DMS153 treated with DMSO at 0.1 percent for 48 hours (cell line): ENCODE results near the gene KRT73.

ENCODE experiments used
- DNase-seq: peaks from one replicate; lab custom pipeline; 2025; ENCODE audit not compliant: unreplicated experiment; lab: John Stamatoyannopoulos, UW

The KRT73 gene

DNA sequence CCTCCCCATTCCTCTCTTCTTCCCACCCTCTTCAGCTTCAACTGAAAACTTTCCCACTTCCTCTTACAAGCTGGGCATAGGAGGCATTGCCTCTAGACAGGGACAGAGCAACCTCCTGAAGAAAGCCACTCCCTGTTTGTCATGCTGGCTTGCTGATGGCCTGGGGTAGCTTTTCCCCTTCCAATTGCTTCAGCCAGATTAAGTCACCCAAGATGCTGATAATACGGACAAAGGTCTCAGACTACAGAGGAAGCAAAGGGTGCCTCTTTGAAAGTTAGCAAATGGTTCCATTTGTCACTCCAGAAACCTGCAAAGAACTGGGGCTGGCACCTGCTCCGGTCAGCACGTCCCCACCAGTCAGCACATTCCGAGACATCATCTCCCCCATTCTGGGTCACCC lies 27.6 kb upstream of the KRT73 start:
- DNase-seq = no peak

DNA sequence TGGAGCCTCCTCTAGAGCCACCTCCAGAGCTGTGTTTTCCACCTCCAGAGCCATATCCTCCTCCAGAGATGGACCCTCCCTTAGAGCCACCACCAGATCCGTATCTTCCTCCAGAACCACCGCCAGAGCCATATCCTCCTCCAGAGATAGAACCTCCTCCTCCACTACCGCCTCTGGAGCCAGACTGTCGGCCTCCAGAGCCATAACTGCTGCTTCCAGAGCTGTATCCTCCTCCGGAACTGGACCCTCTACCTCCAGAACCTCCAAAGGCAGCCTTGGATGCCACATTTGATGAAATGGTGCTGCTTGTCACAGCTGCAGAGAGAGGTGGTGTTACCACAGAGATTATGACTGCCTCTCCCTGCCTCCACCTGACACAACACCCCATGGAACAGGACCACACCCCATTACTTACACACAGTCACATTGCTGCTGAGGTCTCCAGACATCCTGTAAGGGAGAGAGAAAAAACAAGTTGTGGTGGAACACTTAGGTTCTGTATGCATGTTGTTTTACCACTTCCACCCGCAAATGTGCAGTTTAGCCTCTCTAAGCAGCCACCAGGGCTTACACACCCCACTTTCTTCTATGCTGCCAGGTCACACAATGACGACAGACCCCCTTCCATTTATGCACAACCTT lies 26.9 kb upstream of the KRT73 start:
- DNase-seq = no peak

DNA sequence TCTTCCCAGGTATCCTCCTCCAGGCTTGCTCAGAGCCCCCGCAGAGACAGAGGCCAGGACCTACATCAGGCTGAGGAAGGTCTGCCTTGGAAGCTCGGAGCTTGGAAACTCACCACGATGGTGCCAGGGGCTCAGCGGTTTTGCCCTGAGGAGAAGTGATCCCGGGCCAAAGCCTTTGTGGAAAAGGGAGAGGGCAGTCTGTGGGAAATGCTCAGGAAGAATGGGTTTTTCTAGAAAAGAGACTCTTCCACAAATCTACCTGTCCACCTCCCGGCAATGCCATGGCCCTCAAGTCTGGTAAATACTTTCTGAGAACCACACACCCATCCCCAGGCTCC lies 25.7 kb upstream of the KRT73 start:
- no peak for DNase-seq

DNA sequence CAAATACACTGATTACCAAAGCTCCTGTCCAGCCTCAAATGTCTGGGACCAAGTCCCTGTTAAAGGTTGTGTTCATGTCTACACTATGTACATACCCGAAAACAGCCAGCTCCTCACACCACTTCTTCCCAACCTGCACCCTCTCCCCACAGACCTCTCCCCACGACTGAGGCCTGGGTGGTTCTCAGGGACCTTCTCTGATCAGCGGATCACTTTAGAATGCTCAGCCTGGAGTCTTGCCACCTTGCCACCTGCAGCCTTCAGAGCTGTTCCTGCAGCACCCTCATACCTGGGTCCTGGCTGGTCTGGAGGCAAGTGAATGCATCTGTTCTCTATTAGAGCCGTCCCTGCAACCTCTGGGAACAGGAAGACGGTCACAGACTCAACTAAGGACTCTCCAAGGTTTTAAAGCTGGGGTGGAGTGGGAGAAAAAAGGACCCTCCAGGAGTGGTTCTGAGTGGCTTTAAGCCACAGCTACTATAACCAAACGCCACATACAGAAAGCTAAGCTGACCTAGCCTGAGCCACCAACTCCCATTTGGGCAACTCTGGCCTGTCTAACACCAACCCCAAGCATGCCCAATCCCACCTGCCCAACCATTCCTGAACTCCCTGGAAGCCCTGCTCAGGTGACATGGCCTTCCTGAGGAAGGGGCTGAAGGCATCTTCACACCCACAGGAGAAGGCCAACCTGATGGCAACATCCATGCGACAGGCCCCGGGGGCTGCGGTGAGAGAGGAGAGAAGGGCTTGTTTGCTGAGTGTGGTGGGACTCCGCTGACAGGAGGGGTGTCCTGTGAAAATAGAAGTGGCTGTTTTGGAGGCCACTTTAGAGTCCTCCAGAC lies 25.1 kb upstream of the KRT73 start:
- no peak for DNase-seq

DNA sequence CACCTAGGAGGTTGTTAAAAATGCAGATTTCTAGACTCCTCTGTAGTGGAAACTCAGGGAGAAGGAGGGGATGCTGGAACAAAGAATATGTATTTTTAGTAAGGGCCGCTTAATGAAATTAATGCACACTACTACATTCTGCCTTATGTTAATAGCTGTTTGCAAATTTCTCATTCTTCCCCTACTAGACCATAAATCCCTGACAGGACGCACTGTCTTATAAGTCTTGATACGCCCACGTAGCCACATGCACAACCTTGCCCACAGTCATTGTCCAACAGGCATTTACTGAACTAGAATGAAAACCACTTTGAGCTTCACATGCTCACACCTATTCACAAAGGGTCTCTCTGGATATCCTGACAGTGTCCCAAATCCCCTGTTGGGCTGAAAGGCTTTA lies 23.1 kb upstream of the KRT73 start:
- no peak for DNase-seq

DNA sequence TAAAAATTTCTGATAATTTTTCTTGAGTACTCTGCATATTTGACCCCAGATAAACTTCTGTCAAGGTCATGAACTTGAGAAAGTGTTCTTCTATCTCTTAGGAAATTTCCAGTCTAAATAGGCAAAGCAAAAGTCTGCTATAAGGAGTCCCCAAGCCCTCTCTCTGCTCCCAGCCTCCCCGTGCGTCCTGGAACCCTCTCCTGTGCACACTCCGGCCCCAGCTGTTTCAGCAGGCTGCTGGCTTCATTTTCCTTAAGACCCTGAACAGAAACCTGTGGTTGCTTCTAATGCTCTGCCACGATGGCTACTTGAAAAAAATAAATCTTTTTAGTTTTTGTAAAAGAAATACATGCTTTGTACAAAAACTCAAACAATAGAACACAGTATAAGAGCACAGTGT lies 18.9 kb upstream of the KRT73 start:
- DNase-seq = no peak

DNA sequence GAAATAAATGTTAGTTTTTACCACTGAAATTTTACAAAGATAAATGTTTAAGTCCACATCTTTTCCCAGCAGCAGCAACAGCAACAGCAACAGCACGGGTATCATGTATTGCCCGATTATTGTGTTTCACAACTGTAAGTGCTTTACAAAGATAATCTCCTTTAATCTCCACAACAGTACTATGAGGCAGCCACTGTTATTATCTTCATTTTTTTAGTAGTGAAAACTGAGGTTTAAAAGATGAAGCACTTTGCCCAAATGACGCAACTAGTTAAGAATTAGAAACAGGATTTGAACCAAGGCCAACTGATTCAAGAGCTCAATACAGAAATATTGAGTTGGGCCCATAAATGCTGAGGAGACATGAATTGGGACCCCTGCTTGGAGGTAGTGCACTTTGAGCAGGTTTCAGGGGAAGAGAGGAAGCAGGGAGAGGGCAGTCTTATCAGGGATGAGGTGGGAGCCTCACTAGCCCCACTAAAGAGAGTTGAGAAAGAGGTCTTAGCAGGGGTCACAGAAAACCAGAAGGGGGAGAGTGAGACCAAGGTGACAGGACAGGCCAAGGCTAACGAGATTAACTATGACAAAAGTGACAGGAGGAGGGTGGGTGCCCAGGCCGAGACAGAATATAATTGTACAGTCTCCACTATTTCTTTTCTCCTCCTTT lies 18.4 kb upstream of the KRT73 start:
- no peak for DNase-seq

DNA sequence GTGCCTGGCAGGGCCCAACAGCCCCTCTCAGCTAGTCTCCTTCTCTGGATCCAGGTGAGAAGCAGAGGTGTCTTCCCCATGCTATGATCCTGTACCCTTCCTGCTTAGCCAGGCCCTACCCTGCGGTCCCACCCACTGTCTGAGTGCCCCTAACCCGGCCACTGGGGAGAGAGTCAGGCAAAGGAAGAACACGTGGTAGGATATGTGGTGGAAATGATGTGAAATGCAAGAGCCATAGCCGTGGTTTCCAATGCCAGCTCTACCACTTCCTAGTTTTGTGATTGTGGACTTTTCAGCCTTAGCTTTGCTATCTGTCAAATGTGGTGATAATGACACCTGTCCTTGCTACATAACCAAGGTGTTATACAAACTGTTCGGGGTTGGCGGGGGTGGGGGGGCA lies 17.8 kb upstream of the KRT73 start:
- DNase-seq = no peak

DNA sequence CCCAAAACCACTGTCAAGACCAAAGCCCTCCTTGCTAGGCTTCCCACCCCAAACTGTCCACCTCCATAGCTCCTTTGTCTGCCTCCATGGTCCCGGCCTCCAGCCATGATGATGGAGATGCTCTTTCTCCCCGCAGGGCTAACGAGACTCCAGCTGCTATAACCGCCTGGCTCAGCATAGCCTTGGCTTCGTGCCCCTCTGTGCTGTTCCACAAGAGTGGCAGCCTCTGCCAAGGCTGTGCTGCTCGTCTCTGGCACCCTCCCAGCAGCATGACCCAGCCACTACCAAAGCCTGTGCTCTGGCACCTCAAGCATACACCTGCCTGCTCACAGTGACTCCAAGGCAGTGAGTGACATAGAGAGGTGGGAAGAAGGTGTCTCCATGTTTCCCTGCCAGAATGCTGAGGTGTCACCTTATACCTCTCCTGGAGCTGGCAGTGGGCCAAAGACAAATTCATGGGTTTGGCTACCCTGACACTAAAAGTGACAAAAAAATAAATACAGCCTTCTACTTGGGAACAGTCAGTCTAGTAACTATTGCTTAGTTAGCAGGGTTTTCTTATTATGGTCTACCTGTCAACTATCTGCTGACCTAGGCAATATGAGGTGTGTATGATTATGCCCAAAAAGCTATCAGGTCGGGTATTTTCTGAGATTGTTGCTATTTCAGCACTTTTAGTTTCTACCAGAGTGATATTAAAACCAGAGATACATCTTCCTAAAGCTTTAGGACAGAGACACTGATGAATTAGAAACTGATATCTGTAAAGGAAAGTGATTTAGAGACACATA lies 16.1 kb upstream of the KRT73 start:
- DNase-seq = no peak

DNA sequence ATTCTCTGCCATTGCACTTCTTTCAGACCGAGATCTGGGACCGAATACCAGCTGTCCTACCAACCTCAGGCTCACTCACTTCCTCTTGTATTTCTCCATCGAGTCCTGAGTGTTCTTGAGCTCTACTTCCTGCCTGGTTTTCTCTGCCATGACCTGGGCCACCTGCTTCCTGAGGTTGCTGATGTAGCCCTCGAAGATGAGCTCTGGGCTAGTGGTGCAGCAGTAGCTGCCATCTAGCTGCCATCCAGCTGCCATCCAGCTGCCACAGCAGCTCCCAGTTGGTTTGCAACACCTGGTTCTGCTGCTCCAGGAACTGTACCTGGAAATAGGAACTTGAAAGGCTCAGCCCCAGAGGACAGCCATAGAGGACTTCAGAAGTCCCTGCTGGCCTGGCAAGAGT lies 15.0 kb upstream of the KRT73 start:
- DNase-seq = no peak

DNA sequence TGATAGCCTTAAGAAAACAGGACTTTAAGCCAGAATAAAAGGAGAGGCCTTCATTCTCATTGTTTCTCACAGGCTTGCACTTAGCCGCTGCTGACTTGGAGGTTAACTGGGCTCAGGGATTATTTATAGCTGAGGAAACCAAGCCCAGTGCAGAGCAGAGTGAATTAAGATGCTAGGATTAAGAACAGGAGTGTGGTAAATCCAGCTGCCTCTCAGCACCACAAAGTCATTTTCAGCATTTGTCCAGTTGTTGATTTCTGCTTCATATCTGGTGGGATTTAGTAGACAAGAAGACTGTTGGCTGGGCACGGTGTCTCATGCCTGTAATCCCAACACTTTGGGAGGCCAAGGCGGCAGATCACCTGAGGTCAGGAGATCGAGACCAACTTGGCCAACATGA lies 14.3 kb upstream of the KRT73 start:
- DNase-seq = no peak

DNA sequence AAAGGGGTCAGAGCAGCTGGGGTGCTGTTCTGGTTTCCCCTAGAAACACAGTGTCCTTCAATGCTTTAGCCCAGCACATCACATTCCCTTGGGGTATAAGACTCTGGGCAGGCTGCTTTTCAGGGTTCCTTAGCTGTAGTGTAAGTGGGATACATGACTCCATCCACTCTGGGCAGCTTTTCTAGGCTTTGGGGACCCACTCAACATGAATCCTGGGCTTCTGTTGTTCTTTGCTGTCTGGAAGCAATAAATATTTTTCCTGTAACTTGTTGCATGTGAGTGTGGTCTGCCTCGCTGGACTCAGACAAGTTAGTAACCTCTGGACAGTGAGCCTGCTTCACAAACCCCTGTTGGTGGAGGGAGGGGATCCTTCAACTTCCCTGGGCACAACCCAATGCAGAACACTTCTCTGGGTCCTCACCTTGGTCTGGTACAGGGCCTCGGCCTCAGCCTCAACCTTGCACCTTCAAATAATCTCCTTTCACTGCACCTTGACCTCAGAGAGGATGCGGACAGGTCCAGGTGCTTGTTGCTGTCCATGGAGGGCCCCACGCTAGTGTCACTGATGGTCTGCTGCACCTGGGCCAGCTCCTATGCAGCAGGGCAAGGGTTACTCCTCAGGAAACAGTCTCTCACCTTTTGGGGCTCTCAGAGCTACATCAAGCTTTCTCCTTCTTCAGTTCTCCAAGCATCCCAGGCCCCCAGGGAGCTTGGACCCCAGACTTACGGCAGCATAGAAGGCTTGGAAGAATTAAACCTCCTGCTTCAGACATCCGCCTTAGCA lies 13.5 kb upstream of the KRT73 start:
- no peak for DNase-seq

DNA sequence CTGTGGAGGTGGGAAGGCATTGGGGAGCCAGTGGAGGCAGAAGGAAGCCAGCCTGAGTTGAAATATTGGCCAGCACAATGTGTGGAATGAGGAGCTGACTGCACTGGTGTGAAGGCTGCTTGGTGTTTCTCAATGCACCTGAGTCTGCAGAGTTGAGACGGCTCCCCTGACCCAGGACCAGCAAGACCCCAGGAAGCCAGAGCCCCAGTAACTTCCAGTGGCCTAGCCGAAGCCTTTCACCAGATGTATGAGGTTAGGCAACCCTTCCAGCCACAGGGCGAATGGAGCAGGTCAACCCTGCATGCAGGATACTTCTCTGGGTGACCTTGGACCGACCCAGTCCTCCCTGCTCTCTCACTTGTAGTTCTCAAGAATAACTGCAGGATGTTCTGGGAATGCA lies 12.9 kb upstream of the KRT73 start:
- DNase-seq = no peak

DNA sequence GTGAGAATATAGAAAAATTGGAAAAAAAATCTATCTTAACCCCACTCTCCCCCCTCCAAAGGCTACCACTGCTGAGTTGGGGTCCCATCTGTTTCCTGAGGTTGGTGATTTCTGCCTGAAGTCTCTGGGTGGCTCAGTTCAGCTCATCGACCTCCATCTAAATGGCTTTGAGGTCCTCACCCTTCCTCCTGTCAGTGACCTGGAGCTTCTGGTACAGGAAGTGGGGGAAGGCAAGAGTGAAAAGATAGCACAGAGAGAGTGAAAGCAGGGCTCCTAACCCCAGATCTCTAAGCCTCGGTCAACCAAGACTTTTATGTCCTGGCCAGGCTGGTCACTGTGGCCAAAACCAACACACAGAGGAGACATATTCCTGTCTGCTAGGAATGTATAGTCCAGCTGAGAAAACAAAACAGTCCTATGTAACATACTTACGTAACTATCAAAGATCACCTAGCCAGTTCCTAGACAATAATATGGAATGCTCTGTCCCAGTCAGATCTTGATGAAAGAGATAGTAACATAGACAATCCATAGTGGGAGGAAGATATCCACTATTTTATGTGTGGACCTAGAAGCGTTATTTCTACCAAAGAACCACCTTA lies 12.3 kb upstream of the KRT73 start:
- no peak for DNase-seq

DNA sequence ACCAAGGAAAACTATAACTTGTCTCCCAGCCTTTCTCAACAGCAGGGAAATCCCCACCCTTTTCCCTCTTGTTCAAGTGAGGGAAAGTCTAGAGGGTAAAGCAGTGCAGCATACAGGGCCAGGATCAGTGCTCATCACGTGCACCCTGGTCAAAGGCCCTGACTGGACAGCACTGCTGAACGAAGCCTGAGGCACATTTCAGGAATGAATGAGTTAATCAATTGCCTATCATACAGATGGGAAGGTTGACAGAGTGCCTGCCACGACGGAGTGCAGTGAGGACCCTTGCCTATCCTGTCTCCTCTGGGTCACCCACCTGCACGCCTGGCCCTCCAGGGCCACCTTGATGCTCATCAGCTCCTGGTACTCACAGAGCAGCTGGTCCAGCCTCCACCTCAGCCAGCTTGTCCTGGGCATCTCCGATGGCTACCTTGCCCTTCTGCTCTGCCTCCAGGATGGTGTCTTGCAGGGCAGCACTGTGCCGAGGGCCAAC lies 11.7 kb upstream of the KRT73 start:
- DNase-seq = no peak

DNA sequence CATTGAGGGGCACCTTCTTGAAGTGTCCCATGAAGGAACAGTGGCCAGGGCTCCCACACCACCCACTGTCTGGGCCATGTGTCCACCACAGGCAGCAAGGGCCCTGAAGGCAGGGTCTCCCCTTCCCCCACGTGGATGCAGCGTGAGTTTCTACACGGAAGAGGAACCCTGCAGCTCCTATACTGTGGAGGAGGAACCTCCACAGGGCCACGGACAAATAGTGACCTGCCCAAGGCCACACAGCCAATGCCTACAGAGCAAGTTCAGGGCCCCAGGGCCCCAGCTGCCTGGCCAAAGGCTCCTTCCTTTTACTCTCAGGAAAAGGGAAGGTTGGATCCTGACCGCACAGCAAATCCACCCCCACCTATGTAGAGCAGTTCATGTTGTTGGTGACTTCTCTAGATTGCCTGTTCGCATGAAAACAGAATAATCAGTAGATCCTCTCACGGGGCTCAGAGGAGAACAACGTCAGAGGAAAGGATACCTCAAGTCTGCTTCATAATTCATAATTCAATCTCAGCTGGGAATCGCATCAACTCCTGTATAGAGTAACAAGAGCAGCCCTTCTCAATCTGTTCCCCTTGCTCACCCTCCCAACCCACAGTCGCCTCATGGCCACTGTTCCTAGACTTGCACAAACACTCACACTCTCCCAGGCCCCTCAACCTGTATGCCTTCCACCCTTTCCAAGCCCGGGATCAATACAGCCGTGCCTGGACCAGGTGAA lies 11.1 kb upstream of the KRT73 start:
- no peak for DNase-seq

DNA sequence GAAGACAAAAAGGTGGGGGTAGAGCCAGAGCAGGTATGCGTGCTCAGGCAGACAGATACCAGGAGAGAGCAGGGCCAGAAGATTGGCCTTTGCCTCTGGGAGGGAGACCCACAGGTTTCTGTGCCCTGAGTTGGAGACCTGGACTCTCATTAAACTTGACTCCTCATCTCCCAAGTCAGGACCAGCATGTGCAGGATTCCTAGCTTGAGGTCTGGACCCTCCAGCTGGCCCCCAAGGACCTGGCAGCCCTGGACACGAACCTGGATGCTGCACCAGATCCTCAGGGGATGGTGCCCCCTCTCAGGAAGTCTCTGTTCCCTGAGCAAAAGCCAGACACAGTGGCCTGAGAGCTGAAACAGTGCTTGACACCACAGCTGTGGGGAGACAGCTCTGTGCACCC lies 10.5 kb upstream of the KRT73 start:
- DNase-seq = no peak

DNA sequence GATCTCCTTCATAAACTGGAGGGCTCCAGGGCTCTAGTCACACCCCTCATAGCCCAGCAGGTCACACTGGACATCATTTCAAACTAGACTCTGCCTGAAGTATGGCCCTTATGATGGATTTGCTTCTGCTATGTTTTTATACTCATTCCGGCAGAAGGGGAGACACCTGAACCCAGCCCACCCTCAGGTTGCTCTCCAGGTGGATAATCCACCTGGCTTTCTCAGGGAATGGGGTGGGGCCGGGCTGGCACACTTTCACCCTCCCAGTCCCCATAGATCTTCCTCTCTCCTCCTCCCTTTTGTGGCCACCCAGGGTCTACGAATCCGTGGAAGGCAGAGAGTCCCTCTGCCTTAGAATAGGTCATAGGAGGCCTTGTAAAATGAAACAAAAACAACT lies 9.8 kb upstream of the KRT73 start:
- no peak for DNase-seq

DNA sequence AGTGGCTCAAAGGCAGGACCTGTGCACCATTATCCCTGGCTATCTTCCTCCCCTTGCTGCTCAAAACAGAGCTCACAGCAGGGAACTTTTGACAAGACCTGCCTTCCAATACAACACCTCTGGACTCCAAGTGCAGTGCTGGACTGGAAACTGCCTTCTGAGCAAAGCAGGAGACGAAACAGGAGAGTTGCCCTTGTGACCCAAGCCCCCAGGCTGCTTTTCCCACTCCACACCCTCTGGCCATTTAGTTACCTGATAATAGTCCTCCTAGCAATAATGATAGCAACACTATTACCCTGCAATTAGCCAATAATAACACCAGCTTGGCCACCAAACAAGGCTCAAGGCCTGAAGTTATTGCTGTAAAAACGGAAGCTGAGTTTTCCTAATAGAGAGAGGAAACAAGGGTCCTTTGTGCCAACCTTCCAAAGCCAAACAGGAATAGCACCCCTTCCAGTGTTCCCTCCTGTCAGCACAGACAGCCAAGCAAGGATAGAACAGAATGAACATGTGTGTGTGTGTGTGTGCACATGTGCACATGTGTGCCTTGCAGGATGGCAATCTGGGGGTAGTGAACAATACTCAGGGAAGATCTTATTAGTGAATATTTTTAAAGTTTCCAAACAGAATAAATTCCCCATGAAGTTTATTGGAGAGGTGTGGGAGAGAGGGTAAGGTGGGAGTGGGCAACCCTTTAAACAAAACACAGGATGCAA lies 9.2 kb upstream of the KRT73 start:
- no peak for DNase-seq
